GM12872 (cell line): ENCODE measurements around the gene RARRES2.

Source experiments
- TF ChIP-seq, protein P1 (sequence below): IDR thresholded peaks from 3 replicates; pipeline ENCODE4 v1.5.1; 2011; ENCODE audit warnings: low read depth, mild to moderate bottlenecking, low read length, moderate library complexity; ENCODE audit not compliant: insufficient read depth

Gene RARRES2

DNA sequence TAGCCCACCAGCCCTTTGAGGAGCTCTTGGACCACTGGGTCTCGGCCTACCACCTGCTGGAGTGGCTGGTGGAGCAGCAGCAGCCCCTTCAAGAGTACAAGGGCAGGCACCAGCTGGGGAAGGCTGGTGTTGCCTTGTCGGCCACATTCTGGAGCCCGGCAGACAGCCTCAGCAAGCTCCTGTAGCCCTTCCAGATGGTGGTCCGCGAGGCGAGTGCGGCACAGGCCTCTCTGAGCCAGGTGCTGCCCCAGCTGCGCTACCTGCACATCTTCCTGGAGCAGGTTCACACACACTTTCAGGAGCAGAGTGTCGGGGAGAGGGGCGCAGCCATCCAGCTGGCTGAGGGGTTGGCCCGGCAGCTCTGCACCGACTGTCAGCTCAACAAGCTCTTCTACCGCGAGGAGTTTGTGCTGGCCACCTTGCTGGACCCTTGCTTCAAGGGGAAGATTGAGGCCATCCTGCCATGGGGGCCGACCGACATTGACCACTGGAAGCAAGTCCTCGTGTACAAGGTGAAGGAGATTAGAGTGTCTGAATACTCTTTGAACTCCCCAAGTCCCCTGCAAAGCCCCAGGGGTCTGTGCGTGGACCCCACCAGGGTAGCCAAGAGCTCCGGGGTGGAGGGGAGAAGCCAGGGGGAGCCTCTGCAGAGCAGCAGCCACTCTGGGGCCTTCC is 11.1 kb downstream of the RARRES2 start:
- TF ChIP-seq, protein P1, sequence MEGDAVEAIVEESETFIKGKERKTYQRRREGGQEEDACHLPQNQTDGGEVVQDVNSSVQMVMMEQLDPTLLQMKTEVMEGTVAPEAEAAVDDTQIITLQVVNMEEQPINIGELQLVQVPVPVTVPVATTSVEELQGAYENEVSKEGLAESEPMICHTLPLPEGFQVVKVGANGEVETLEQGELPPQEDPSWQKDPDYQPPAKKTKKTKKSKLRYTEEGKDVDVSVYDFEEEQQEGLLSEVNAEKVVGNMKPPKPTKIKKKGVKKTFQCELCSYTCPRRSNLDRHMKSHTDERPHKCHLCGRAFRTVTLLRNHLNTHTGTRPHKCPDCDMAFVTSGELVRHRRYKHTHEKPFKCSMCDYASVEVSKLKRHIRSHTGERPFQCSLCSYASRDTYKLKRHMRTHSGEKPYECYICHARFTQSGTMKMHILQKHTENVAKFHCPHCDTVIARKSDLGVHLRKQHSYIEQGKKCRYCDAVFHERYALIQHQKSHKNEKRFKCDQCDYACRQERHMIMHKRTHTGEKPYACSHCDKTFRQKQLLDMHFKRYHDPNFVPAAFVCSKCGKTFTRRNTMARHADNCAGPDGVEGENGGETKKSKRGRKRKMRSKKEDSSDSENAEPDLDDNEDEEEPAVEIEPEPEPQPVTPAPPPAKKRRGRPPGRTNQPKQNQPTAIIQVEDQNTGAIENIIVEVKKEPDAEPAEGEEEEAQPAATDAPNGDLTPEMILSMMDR = no peak

DNA sequence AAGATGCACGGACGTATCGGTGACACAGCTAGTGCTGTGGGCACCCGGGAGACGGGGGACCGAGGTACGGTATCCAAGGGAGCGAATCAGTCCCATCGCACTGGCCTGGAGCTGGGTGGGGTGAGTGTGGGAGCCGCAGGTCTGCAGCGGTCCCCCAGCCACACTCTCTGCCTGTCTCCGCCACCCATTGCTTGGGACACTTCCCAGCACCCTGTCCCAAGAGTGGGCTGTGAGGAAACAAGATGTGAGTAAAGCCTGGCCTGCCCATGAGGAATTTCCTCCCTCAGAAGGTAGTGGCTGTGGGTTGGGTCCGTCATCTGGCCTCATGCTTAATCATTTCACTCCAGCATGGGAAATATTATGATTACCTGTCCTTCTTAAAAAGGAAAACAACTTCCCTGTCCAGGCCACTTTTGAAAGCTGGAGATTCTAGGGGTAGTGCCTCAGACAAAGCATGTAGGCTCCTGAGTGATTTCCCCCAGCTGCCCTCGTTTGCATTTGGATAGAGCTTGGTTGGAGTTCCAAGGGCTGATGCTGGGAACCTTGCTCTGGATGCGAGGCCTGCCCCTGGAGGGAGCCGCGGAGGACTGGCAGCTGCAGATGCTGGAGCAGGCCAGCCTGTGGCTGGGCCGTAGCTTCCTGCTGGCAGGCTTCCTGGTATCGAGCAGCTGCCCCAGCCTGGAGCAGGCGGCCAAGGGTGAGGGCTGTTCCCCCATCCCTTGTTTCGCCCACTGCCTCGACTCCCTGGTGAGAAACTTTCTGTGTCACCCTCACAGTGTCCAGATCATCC is 11.9 kb downstream of the RARRES2 start:
- TF ChIP-seq, protein P1 = no peak

DNA sequence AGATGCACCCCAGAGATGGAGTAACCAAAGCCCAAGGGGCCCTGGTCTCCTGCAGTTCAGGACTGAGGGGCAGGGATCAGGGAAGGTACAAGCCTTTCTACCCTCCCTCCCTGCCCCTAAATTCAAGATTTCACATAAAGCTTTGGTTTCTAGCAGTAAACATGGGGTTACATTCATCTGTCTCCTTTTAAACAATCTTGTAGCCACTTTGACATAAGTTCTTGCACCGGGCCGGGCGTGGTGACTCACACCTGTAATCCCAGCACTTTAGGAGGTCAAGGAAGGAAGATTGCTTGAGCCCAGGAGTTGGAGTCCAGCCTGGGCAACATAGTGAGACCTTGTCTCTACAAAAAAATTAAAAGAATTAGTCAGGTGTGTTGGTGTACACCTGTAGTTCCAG is 14.1 kb downstream of the RARRES2 start:
- TF ChIP-seq, protein P1 = no peak

DNA sequence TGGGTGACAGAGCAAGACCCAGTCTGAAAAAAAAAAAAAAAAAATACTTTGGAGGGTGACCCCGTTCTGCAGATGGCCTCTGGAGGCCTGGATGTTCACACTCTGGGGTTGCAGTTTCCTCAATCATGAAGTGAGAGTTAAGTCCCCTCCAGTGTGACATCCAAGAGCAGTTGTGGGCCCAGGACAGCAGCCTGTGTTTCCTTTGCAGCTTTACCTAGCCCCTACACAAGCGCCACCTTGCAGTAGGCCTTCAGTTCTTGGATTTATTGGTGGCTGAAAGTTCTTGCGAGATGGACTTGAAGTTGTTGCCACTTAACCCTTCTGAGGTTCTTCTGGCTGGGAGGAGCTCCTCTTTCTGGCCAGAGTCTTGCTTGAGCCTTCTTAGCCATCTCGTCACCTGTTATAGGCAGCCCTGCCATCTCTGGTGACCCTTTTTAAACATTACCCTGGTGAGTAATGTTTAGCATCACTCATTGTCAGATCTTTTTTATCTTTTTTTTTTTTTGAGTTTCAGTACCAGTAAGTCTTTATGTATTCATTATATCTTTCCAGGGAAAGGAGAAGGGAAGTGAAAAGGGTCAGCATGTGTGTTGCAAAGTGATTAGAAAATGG is 14.7 kb downstream of the RARRES2 start:
- TF ChIP-seq, protein P1 = no peak

DNA sequence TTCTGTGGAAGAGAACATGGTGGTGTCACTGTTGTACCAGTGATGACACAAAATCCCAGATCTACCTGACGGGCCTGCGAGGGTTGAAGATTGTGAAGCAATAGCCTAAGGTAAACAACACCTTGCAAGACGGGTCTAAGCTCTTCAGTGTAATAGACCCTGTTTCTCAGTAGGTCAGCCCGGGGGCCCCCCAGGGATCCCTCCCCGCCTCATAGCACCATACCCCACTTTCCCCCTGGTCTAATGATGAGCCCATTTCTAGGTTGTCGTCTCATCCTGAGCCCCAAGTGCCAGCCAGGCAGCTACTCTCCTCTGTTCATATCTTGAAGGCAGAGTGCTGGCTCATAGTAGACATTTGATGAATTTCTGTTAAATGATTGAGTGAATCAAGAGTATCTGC is 15.5 kb downstream of the RARRES2 start:
- TF ChIP-seq, protein P1 = no peak

DNA sequence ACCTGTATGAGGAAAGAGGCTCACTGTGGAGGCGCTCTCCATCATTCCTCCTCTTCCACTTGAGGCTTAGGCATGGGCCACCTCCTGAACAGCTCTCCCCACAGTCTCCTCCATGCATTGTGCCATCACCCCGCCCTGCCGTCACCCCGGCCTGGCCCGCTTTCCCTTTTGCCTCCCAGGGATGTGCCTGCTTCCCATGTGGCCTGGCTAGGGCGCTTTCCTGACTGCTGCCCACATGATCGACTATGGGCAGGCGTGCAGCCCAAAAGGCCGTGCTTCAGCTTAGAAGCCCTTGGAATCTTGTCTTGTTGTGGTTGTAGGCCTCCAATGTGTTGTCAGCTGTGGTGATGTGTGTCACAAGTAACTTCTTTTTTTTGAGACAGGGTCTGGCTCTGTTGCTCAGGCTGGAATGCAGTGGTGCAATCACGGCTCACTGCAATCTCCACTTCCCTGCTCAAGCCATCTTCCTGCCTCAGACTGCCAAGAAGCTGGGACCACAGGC is 16.3 kb downstream of the RARRES2 start:
- TF ChIP-seq, protein P1 = no peak

DNA sequence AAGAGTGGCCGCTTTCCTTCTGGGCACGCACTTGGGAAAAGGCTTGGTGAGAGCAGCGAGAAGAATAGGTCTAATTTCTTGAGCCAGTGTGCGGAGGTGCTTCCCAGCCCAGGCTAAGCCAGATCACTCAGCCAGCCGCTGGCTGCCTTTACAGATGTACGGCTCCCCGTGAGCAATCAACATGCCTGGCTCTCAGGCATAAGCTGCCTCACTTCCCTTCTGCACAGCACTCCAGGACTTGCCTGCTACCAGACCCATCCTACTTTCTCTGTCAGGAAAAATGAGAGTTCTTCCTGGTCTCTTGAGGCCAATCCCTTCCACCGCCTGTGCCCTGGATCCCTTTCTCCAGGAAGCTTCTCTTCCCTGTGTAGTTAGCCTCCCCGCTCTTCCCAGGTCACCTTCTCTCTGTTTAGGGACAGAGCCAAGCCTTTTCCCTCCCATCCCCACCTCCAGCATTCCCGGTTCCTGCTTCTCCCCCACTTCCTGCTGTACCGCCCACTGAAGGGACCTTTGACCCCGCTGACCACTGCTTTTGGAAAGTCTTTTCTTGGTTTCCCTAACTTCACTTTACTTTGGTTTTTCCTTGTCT is 17.0 kb downstream of the RARRES2 start:
- TF ChIP-seq, protein P1 = no peak
